GM18861 (cell line): ENCODE results near the gene TMEM145.

ENCODE experiments used
- ATAC-seq: cut with Tn5 transposase; IDR thresholded peaks from one replicate; pipeline ENCODE4 v1.9.1; 2021; ENCODE audit not compliant: unreplicated experiment

TMEM145 gene

DNA sequence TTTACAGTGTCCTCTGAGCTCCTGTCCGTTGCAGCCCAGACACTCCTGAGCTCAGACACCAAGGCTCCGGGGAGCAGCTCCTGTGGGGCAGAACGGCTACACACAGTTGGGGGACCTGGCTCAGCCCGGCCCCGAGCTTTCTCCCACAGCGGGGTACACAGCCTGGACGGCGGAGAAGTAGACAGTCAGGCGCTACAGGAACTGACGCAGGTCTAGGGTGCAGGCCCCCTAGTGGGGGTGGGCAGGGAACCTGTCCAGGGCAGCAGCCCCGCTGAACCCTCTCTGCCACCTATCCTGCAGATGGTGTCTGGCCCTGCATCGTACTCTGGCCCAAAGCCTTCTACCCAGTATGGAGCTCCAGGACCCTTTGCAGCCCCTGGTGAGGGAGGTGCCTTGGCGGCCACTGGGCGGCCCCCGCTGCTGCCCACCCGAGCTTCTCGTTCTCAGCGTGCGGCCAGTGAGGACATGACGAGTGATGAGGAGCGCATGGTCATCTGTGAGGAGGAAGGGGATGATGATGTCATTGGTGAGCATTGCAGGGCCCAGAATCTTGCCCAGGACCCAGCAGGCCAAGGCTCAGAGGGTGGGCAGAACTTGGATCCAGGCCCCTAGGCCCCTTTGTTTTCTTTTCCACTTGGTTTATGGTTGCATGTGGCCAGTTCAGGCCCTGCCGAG, 24.1 kb upstream of the TMEM145 start:
- ATAC-seq = no peak

- ATAC-seq = no peak
These were observed 23.5 kb upstream of the TMEM145 start for GRCh38 chr19:42289556-42290041.

GRCh38 chr19:42290136-42290522, 23.0 kb upstream of the TMEM145 start:
- ATAC-seq = no peak

DNA sequence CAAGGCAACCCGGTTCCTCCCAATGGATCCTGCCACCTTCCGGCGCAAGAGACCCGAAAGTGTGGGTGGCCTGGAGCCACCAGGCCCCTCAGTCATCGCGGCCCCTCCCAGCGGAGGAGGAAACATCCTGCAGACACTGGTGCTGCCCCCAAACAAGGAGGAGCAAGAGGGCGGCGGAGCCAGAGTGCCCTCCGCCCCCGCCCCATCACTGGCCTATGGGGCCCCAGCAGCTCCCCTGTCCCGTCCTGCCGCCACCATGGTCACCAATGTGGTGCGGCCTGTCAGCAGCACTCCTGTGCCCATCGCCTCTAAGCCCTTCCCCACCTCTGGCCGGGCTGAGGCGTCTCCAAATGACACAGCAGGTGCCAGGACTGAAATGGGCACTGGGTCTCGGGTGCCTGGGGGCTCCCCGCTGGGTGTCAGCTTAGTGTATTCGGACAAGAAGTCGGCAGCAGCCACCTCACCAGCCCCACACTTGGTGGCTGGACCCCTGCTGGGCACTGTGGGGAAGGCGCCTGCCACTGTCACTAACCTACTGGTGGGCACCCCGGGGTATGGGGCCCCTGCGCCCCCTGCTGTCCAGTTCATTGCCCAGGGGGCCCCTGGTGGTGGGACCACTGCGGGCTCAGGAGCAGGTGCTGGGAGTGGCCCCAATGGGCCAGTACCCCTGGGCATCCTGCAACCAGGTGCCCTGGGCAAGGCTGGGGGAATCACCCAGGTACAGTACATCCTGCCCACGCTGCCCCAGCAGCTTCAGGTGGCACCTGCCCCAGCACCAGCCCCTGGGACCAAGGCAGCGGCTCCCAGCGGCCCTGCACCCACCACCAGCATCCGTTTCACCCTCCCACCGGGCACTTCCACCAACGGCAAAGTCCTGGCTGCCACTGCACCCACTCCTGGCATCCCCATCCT, 22.3 kb upstream of the TMEM145 start:
- no peak for ATAC-seq

- ATAC-seq = no peak
These were observed 21.7 kb upstream of the TMEM145 start for GRCh38 chr19:42291435-42291810.

- ATAC-seq = no peak
These were observed 20.8 kb upstream of the TMEM145 start for GRCh38 chr19:42292042-42292960.

GRCh38 chr19:42292963-42293362, 20.1 kb upstream of the TMEM145 start:
- ATAC-seq = no peak

DNA sequence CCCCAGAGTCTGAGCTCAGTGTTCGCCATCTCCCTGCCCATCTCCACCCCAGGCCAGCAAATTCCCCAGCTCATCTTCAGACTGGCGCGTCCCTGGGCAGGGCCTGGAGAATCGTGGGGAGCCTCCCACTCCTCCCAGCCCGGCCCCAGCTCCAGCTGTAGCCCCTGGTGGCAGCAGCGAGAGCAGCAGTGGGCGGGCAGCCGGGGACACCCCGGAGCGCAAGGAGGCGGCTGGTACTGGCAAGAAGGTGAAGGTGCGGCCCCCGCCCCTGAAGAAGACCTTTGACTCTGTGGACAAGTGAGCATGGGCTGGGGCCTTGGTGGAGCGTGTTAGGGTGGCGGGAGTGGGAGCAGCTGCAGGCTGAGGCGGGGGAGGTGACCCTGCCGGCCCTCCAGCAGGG, 19.6 kb upstream of the TMEM145 start:
- ATAC-seq = no peak

- ATAC-seq = no peak
These were observed 19.2 kb upstream of the TMEM145 start for GRCh38 chr19:42293948-42294347.

DNA sequence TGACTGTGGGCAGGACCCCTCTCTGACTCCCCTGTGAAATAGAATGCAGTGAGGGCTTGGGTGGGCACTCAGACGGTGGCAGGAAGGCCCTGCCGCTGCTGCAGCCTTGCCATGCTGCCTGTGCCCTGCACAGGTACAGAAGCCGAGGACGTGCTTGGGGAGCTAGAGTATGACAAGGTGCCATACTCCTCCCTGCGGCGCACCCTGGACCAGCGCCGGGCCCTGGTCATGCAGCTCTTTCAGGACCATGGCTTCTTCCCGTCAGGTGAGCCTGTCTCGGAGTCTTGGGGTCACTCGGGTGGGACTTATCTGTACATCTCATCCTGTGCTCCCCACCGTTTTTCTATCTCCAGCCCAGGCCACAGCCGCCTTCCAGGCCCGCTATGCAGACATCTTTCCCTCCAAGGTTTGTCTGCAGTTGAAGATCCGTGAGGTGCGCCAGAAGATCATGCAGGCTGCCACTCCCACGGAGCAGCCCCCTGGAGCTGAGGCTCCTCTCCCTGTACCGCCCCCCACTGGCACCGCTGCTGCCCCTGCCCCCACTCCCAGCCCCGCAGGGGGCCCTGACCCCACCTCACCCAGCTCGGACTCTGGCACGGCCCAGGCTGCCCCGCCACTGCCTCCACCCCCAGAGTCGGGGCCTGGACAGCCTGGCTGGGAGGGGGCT, 18.5 kb upstream of the TMEM145 start:
- ATAC-seq = no peak

GRCh38 chr19:42295342-42295741, 17.8 kb upstream of the TMEM145 start:
- ATAC-seq = no peak

DNA sequence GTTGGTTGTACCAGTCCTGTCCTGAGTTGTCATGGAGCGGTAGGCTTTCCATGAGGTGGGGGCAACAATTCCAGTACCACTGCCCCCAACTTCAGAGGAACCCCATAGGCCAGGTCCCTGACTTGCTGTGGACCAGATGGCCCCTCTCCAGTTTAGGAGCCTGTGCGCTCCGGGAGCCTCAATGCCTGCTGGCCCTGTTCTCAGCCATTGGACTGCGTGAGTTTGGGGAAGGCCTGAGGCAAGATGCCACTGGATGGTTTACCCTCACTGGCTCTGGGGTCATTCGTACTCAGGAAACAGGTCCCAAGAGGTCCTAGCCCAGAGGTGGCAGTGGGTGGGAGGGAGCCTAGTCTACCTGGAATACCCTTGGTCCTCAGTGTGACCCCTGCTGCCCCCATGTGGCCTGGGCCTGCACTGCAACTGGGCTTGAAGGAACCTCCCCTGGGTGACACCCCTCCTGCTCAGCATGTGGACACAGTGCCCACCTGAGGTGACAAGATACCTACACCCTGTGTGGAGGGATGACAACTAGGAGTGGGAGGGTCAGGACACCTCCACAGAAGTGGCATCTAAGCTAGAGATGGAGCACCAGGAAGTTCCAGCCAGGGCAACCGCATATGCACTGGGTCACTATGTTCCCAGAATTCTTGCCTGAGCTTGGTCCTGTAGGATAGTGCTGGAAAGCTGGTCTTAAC, 17.1 kb upstream of the TMEM145 start:
- peak; percentile 42 for ATAC-seq

DNA sequence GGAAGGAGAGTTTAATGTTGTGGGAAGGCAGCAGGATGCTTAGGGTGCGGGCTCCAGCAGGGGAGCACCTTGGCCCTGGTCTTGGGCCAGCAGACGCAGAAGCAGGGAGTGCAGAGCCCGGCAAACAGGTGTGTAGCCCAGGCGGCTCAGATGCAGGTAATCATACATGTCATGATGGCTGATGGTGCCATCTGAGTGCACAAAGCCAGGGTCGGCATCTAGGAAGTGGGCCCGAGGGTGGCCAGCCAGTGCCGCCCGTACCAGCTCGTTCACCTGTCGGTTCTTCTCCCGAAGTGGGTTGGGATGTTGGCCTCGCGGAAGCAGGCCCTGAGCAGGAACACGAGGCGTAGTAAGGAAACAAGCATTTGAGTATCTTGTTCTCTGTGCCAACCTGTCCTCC, 16.1 kb upstream of the TMEM145 start:
- no peak for ATAC-seq

DNA sequence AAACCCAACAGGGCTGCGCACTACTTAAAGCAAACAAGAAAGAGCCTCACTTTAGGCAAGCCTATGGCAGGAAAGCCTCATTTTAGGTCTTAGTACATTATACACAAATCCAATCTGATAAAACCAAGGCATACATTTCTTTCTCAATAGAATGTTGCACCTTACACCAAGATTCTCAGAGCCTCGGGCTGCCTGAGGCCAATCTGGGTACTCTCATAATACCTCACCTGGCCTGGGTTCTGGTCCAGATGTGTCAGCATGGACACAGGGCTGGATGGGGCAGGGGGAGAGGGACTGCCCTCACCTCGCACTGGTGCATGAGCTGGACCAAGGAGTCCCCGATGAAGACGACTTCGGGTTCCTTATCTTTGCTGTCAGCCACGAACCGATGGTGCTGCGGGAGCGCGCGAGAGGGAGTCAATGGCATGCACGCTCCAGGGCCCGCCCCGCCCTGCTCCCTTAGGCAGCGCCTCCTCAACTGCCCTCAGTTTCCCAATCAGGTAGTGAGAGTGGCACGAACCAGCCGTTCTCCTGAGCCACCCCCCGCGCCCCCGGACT, 11.4 kb upstream of the TMEM145 start, which contains the start of gene PRR19:
Gene PRR19, plus strand, starts transcription at position 487 of the 558 bp plus-strand sequence. CDS start 7,453 bp downstream, outside the sequence.
- no peak for ATAC-seq

DNA sequence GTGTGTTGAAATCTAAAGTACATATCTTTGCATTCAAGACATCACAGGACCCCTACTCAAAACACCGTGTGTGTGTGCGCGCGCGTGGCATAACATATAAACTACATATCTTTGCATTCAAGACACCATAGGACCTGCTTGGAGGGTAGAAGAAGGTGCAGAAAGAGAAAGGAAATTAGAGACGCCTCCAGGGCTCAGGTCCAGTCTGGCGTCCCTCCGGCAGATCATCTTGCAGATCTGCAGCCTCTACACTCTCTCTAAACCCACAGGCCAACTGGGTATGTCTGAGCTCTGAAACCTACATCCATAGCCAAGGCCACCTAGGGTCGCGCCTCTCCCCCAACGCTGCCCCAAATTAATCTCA, 10.0 kb upstream of the TMEM145 start:
- no peak for ATAC-seq

DNA sequence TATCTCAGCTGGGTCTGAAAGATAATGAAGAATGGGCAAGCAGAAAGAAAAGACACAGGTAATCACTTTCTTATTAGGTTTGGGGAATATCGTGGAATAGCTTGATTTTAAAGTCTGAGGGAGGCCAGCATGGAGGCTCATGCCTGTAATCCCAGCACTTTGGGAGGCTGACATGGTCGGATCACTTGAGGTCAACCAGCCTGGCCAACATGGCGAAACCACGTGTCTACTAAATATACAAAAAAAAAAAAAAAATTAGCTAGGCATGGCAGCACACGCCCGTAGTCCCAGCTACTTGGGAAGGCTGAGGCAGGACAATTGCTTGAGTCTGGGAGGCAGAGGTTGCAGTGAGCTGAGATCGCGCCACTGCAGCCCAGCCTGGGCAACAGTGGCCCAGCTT, 9.2 kb upstream of the TMEM145 start:
- no peak for ATAC-seq

DNA sequence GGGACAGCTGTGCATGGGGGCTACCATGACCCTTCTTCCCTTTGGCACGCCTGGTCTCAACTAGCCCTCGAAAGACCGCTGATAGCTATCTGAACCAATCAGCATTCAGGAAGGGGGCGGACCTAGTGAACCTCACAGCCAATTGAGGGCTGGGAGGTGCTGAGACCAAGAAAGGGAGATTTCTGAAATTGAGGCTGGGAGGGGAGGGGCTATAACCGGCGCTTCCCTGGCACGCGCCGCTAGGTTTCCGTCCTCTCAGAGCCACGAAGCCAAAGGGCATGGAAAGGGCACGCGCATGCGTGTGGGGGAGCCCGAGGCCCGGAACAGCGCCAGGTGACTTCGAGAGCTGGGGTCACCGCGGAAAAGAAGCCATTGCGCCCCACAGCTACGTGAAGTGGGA, 6.5 kb upstream of the TMEM145 start:
- ATAC-seq = no peak

- no peak for ATAC-seq
These were observed 3.4 kb upstream of the TMEM145 start for GRCh38 chr19:42309686-42310085.

GRCh38 chr19:42311657-42312056, 1.5 kb upstream of the TMEM145 start:
- ATAC-seq = no peak

DNA sequence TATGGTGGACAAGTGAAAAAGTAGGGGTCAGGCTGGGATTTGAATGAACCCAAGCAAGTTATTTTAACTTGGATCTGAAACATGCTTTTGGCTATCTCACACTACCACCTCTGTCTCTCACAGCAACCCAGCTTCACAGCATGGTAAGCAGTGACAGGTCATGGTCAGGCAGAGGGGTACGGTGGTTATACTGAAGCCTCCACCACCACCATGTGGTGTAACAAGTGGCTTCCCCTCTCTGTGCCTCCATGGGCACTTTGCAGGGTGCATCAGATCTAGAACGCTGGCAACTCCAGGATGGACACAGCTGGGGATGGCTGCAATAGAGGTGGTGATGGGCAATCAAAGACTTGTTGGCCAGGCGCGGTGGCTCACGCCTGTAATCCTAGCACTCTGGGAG, 739 bp upstream of the TMEM145 start:
- no peak for ATAC-seq
